ENCODE results near the gene PNMA3.

Gene PNMA3

DNA sequence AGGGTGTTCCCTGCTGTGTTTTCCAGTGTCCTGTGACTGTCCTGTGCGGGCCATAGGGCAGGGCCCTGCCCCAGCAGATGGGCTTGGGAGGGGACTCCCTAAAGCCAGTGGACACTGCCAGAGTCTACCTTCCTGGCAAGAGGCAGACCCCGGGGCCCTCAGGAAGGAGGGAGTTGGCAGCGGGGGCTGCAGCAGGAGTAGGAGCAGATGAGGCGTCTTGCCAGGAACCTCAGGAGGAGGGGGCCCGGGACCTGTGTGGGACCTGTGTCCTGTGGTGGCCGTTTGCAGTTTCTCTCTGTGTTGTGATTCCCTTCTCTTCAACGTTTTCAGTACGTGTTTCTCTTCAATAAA lies 3.8 kb downstream of the PNMA3 start:
- TF ChIP-seq CREB1 (IDR thresholded peaks at IDR 0.05; ENCODE audit: low read depth) (no peak), EGR1 (IDR thresholded peaks at IDR 0.05) (no peak)
- TF ChIP-seq, protein P1, sequence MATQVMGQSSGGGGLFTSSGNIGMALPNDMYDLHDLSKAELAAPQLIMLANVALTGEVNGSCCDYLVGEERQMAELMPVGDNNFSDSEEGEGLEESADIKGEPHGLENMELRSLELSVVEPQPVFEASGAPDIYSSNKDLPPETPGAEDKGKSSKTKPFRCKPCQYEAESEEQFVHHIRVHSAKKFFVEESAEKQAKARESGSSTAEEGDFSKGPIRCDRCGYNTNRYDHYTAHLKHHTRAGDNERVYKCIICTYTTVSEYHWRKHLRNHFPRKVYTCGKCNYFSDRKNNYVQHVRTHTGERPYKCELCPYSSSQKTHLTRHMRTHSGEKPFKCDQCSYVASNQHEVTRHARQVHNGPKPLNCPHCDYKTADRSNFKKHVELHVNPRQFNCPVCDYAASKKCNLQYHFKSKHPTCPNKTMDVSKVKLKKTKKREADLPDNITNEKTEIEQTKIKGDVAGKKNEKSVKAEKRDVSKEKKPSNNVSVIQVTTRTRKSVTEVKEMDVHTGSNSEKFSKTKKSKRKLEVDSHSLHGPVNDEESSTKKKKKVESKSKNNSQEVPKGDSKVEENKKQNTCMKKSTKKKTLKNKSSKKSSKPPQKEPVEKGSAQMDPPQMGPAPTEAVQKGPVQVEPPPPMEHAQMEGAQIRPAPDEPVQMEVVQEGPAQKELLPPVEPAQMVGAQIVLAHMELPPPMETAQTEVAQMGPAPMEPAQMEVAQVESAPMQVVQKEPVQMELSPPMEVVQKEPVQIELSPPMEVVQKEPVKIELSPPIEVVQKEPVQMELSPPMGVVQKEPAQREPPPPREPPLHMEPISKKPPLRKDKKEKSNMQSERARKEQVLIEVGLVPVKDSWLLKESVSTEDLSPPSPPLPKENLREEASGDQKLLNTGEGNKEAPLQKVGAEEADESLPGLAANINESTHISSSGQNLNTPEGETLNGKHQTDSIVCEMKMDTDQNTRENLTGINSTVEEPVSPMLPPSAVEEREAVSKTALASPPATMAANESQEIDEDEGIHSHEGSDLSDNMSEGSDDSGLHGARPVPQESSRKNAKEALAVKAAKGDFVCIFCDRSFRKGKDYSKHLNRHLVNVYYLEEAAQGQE (IDR thresholded peaks at IDR 0.05; ENCODE audit: low read depth), result no peak

DNA sequence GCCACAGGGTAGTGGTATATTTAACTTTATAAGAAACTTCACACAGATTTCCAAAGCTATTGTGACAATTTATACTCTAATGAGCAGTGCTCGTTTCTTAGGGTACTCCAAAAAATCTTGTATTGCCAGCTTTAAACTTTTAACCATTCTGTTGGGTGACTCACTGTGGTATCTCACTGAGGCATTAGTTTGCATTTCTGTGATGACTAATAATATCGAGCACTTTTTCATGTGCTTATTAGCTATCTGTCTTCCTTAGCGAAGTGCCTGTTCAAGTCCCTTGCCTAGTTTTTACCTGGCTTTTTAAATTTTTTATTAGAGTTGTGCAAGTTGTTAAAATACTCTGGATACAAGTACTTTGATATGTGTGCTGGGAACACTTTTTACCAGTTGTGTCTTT lies 5.5 kb downstream of the PNMA3 start:
- TF ChIP-seq TCF12 (IDR thresholded peaks at IDR 0.05; ENCODE audit: low read depth), result no peak

DNA sequence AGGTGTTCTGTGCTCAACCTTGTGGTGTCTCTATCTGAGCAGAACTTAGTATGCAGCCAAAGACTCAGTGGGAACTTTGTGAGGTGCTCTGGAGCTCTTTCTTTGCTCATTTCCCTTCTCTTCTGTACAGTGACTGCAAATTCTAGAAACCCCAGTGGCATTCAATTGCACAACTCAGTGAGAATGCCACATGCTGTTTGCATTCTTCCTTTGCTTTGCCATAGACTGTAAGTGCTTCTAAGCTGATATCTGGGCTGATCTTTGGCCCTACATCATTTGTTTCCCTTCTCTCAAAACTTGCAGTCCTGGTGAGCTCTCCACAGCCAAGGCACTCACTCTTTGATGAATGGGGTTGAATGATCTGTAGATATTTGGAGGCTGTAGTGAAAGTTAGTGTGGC lies 7.0 kb downstream of the PNMA3 start:
- no peak for TF ChIP-seq RAD21 (IDR thresholded peaks at IDR 0.05; ENCODE audit: low read depth)
- TF ChIP-seq EP300 (IDR thresholded peaks at IDR 0.05; ENCODE audit: borderline replicate concordance), result no peak
- no peak for TF ChIP-seq CEBPB (IDR thresholded peaks at IDR 0.05)

DNA sequence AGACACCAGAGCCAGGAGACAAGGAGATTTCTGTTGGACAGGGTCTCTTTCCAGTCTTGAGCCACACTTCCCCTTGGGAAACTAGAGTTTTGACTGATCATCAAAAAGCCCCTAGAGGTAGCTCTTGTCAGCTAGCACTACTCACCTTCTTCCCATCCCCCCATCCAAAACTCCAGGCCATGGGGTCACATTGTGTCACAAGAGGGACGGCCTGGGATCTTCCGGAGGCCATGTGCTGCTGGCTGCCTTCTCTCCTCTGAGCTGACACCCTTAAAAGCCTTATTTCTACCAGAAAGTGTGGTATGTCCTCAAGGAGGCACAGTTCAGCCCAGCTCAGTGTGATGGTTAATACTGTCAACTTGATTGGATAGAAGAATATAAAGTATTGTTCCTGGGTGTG lies 7.8 kb downstream of the PNMA3 start:
- TF ChIP-seq, protein P2, sequence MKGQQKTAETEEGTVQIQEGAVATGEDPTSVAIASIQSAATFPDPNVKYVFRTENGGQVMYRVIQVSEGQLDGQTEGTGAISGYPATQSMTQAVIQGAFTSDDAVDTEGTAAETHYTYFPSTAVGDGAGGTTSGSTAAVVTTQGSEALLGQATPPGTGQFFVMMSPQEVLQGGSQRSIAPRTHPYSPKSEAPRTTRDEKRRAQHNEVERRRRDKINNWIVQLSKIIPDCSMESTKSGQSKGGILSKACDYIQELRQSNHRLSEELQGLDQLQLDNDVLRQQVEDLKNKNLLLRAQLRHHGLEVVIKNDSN (IDR thresholded peaks at IDR 0.05), result no peak
- TF ChIP-seq RAD21 (IDR thresholded peaks at IDR 0.05; ENCODE audit: low read depth) (no peak), FOXM1 (IDR thresholded peaks at IDR 0.05; ENCODE audit: borderline replicate concordance, low read depth) (no peak), YY1 (IDR thresholded peaks at IDR 0.05; ENCODE audit: low read depth) (no peak), ZBTB7A (IDR thresholded peaks at IDR 0.05; ENCODE audit: low read depth) (no peak), TCF12 (IDR thresholded peaks at IDR 0.05; ENCODE audit: low read depth) (no peak), EP300 (IDR thresholded peaks at IDR 0.05; ENCODE audit: borderline replicate concordance) (no peak), EGR1 (IDR thresholded peaks at IDR 0.05) (no peak), CREB1 (IDR thresholded peaks at IDR 0.05; ENCODE audit: low read depth) (no peak), CEBPB (IDR thresholded peaks at IDR 0.05) (no peak), TEAD4 (IDR thresholded peaks at IDR 0.05) (no peak), NFIC (IDR thresholded peaks at IDR 0.05) (no peak), TAF1 (IDR thresholded peaks at IDR 0.05; ENCODE audit: low read depth) (no peak)
- TF ChIP-seq, protein P3, sequence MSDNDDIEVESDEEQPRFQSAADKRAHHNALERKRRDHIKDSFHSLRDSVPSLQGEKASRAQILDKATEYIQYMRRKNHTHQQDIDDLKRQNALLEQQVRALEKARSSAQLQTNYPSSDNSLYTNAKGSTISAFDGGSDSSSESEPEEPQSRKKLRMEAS (IDR thresholded peaks at IDR 0.05), result no peak
- TF ChIP-seq, protein P1 (IDR thresholded peaks at IDR 0.05; ENCODE audit: low read depth), result no peak

DNA sequence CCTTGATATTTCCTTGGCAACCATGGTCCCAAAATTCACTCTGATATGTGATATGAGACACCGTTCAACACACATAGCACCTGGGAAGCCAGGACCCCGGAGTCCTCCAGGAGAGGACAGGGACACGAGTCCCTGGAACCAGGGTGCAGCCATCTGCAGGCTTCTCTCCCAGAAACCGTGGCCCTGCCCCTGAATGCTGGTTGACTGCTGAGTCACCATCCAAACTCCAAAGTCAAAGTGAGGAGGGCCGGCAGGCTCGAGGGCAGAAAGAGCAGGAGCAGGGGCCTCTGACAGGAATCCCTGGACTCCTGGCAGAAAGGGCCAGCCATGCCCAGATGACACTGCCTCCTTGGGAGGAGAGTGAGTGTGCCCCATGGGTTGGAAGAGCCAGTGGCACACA lies 9.1 kb downstream of the PNMA3 start:
- TF ChIP-seq CREB1 (IDR thresholded peaks at IDR 0.05; ENCODE audit: low read depth), result no peak
- TF ChIP-seq, protein P1 (IDR thresholded peaks at IDR 0.05; ENCODE audit: low read depth), result no peak
- TF ChIP-seq TEAD4 (IDR thresholded peaks at IDR 0.05), result no peak
- no peak for TF ChIP-seq CEBPB (IDR thresholded peaks at IDR 0.05)
- TF ChIP-seq TAF1 (IDR thresholded peaks at IDR 0.05; ENCODE audit: low read depth), result no peak
- TF ChIP-seq YY1 (IDR thresholded peaks at IDR 0.05; ENCODE audit: low read depth), result no peak
- no peak for TF ChIP-seq EGR1 (IDR thresholded peaks at IDR 0.05)
- TF ChIP-seq ZBTB7A (IDR thresholded peaks at IDR 0.05; ENCODE audit: low read depth), result no peak
- no peak for TF ChIP-seq NFIC (IDR thresholded peaks at IDR 0.05)
- TF ChIP-seq EP300 (IDR thresholded peaks at IDR 0.05; ENCODE audit: borderline replicate concordance), result no peak
- TF ChIP-seq TCF12 (IDR thresholded peaks at IDR 0.05; ENCODE audit: low read depth), result no peak
- TF ChIP-seq, protein P3 (IDR thresholded peaks at IDR 0.05), result no peak
- TF ChIP-seq FOXM1 (IDR thresholded peaks at IDR 0.05; ENCODE audit: borderline replicate concordance, low read depth), result no peak
- TF ChIP-seq, protein P2 (IDR thresholded peaks at IDR 0.05), result no peak
- TF ChIP-seq RAD21 (IDR thresholded peaks at IDR 0.05; ENCODE audit: low read depth), result no peak

Measured in Ishikawa (cell line).